NOMO-1 treated with dmso at 0.1 percent for 144 hours (cell line): Measurements from ENCODE around the gene CYTH3.
"Not testable (repeated sequence)": the region's sequence is repeated elsewhere in the genome, so short reads cannot be mapped to it uniquely, and the experiment has no call there.

Experiments
- DNase-seq: peaks from one replicate; lab custom pipeline; 2025; ENCODE audit not compliant: unreplicated experiment; lab: John Stamatoyannopoulos, UW

Gene CYTH3

GRCh38 chr7:6272481-6273323, at the start of gene CYTH3:
TSS of gene CYTH3 (minus strand) at chr7:6272624. CDS start at chr7:6272507, 117 bp downstream.
- peak; percentile 51 for DNase-seq

GRCh38 chr7:6320791-6321190, 48.4 kb upstream of the CYTH3 start:
- DNase-seq = no peak

- peak; percentile 44 for DNase-seq
Measured at GRCh38 chr7:6317797-6318438, 45.5 kb upstream of the CYTH3 start.

- DNase-seq = no peak
Measured at GRCh38 chr7:6316226-6316625, 43.8 kb upstream of the CYTH3 start.

GRCh38 chr7:6315746-6316145, 43.3 kb upstream of the CYTH3 start:
- no peak for DNase-seq

GRCh38 chr7:6310271-6310993, 38.0 kb upstream of the CYTH3 start:
- DNase-seq = no peak

- DNase-seq = no peak
Measured at GRCh38 chr7:6307762-6308161, 35.3 kb upstream of the CYTH3 start.

GRCh38 chr7:6306471-6306870, 34.0 kb upstream of the CYTH3 start:
- DNase-seq = no peak

GRCh38 chr7:6305330-6305729, 32.9 kb upstream of the CYTH3 start:
- DNase-seq = no peak

- DNase-seq = not testable (repeated sequence)
Measured at GRCh38 chr7:6301446-6301845, 29.0 kb upstream of the CYTH3 start.

GRCh38 chr7:6299774-6300173, 27.4 kb upstream of the CYTH3 start:
- no peak for DNase-seq

GRCh38 chr7:6294839-6295238, 22.4 kb upstream of the CYTH3 start:
- DNase-seq = no peak

GRCh38 chr7:6293202-6293601, 20.8 kb upstream of the CYTH3 start:
- no peak for DNase-seq

- DNase-seq = not testable (repeated sequence)
Measured at GRCh38 chr7:6291941-6292340, 19.5 kb upstream of the CYTH3 start.

GRCh38 chr7:6291531-6291930, 19.1 kb upstream of the CYTH3 start:
- no peak for DNase-seq

- no peak for DNase-seq
Measured at GRCh38 chr7:6290319-6290741, 17.9 kb upstream of the CYTH3 start.

- no peak for DNase-seq
Measured at GRCh38 chr7:6288270-6288860, 15.9 kb upstream of the CYTH3 start.

- DNase-seq = no peak
Measured at GRCh38 chr7:6286486-6286885, 14.1 kb upstream of the CYTH3 start.

- DNase-seq = no peak
Measured at GRCh38 chr7:6284461-6285360, 12.3 kb upstream of the CYTH3 start.

- DNase-seq = no peak
Measured at GRCh38 chr7:6284055-6284400, 11.6 kb upstream of the CYTH3 start.
